GM19372 (cell line): Measurements from ENCODE around the gene EML4.
"Not testable (repeated sequence)": the region's sequence is repeated elsewhere in the genome, so short reads cannot be mapped to it uniquely, and the experiment has no call there.

ENCODE experiments used
- ATAC-seq: cut with Tn5 transposase; IDR thresholded peaks from one replicate; pipeline ENCODE4 v1.9.1; 2021; ENCODE audit warnings: mild to moderate bottlenecking, low read depth, moderate library complexity; ENCODE audit not compliant: unreplicated experiment

The EML4 gene

DNA sequence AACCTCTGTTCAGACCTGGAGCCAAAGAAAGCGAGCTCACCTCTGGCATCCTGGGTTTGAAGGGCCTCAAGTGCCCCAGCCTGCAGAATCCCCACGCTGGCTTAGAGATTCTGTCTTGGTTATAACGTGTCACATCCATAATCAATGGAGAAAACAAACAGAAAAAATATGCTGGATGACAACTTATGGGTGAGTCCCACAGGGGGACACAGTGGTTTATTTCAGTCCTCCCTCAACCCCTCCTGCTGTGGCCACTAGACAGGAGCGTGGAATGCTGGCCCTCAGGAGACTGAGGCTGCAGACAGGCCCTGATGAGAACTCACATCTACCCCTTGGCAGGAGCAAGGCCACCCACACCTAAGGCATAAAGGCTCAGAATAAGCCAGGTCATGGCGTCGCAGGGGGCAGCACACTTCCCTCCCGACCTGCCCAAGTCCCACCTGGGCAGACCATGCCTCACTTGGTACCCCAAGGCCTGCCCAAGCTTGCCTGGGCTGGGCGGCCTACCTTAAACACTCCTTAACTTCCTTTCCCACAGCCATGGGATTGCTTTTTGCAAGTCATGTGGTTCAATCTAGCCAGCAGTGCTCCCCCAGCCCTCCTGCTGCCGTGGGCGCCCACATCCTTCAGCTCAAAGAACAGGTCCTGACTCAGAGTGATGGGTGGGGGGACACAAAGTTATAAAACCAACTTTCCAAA is 171.9 kb downstream of the EML4 start:
- no peak for ATAC-seq

DNA sequence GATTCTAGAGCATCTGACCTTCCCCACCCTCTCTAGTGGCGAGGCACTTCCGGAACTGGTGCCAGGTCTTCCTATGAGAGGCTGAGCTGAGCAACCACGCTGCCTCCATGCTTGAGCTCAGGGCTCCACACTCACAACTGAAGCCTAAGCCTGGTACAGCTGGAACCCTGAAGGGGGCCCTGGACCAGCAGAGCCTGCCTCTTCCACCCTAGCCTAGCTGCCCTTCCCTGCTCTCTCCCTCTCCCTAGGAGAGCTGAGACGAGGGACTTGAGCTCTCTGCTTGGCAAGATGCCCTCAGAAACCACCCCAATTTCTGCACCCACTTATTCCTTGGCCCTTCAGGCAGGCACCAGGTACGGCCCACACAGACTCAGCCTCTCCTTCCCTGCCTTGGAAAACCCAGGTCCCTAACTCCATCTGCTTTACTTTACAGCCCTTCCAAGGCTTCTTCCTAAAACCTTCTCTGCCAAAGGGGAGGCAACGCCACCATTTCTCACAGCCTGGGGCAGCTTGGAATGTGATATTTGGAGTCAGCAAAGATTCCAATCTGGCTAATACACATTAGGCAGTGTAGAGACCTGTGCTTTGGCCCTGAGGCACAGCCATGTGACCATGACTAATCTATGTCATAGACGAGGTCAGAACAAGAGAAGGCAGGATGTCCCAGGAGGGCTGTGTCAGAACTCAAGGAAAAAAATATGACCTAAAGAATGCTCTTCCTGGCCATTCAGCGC is 173.1 kb downstream of the EML4 start:
- ATAC-seq = no peak

DNA sequence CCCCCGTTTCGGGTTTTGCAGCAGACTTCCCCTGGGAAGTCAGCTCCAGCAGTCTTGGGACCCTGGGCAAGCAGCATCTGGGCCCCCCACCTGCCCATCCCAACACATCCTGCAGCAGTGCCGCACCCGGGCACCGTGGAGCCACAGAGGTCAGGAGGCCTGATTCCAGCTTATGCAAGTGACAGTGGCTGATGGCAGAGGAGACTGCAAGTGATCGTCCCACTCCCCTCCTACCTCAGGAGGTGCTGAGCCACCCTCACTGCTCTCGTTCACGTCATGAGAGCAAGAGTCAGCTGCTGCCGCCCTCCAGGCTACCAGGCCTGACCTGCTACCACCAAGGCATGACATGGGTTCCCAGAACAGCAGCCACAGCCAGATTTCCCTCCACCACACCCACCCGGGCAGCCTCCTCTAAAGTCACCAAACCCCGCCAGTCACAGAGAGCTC is 173.7 kb downstream of the EML4 start:
- ATAC-seq = no peak

DNA sequence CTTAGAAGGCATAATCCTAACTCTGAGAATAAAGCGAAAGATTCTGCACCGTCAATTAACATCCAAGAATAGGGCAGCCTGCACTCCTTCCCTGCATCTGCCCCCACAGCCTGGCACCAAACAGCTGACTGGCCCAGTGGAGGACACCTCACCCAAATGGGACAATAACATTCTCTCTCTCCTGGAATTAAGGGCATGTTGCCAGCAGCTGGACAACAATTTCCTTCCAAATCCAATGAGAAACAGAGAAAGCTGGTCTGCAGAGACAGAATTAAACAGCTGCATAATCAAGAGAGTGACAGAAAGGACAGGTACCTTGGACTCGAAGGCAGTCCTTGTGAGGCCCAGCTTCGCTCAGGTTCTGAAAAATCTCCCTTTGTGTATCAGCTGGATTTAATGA is 176.8 kb downstream of the EML4 start:
- no peak for ATAC-seq

DNA sequence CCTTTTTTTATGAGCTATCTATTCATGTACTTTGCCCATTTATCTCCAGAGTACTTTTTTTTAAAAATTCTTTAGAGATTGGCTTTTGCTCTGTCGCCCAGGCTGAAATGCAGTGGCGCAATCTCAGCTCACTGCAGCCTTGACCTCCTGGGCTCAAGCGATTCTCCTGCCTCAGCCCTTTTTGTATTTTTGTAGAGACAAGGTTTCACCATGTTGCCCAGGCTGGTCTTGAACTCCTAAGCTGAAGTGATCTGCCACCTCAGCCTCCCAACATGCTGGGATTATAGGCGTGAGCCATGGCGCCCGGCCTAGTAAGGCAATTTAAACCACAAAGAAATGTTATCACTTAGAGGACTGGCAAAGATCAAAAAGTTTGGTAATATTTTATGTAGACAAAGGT is 177.7 kb downstream of the EML4 start:
- not testable (repeated sequence) for ATAC-seq

DNA sequence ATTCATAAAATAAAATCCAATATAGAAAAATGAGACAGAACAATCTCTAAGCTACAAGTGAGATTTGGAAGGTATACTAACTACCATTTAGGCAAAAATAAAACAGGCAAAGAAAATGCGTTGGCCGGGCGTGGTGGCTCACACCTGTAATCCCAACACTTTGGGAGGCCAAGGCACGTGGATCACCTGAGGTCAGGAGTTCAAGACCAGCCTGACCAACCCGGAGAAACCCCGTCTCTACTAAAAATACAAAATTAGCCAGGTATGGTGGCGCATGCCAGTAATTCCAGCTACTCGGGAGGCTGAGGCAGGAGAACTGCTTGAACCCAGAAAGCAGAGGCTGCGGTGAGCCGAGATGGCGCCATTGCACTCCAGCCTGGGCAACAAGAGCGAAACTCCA is 178.4 kb downstream of the EML4 start:
- not testable (repeated sequence) for ATAC-seq

DNA sequence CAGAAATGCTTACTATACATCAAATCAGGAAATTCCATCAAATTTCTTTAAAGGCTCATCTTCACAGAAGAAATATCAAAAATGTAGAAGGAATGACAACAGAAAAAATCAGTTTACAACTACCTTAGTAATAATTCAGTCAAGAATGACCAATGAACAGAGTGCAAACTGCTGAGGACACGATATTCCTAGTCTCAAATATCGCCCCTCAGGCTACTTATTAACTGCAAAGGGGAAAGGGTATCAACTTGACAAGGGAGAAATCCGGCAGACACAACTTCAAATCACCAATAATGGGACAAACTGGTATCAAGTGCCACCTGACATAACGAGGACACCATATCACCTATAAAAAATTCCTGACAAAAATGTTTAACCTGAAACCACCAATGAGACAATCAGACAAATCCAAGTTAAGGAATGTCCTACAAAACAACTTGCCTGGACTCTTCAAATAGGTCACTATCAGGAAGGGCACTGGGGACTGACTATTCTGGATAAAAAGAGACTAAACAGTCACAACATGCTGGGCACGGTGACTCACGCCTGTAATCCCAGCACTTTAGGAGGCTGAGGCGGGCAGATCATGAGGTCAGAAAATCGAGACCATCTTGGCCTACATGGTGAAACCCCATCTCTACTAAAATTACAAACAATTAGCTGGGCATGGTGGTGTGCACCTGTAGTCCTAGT is 179.1 kb downstream of the EML4 start:
- ATAC-seq = no peak

DNA sequence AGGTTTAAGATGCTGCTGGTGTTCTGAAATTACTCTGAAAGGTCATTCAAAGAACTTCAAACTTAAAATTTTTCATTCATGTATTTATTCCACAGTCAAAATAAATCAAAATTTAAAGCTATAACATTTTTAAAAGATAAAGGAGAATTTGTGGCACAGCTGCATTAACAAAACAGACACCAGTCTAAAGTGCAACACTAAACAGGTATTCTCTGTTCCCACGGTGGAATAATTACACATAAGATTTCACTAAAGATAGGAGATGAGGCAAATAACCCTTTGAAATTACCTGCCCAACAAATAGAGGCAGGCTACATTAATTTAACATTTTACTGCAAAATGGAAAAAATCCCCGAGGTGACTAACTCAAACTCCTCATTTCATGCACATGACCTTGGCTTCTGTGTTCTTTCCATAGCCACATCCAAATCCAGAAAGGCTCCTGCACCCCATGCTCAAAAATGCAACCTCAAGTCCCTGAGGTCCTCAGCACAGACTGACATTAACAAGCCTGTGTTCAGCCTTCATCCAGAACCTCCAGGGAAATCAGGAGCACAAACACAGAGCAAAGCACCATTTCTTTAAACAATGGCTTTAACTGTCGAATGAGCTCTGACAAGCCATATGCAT is 181.4 kb downstream of the EML4 start:
- ATAC-seq = no peak

DNA sequence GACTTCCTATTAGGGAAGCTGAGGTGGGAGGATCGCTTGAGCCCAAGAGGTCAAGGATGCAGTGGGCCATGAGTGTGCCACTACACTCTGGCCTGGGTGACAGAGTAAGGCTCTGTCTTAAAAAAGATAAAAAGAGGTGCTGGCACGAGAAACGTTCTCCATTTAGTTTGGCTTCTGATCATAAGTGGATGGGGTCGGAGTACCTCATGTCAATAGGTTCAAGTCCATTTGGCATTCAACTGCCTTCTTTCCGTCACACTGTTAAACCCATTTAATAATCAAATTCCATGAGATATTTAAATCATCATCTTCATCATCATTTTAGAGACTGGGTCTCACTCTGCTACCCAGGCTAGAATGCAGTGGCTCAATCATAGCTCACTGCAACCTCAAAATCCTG is 182.7 kb downstream of the EML4 start:
- ATAC-seq = no peak

DNA sequence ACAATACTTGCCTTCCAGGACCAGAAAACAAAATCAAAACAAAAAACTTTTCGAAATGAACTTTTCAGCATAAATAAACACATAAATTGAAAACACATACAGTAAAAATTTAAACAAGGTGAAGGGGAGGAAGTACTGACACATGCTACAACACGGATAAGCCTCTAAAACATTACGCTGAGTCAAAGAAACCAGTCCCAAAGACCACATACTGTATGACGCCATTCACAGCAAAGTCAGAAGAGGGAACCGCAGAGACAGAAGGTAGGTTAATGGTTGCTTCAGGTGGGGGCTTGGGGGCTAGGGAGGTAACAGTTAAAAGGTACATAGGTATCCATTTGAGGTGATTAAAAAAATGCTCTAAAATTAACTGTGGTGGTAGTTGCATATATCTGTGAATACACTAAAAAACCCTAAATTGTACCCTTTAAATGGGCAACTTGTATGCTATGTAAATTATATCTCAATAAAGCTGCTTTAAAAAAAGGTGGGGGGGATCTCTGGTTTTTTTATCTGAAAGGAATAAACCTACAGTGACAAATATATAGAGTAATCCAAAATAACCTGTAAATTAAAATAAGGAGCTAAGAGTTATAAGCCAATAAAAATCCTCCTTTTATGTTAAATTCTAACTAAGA is 184.8 kb downstream of the EML4 start:
- ATAC-seq = no peak

DNA sequence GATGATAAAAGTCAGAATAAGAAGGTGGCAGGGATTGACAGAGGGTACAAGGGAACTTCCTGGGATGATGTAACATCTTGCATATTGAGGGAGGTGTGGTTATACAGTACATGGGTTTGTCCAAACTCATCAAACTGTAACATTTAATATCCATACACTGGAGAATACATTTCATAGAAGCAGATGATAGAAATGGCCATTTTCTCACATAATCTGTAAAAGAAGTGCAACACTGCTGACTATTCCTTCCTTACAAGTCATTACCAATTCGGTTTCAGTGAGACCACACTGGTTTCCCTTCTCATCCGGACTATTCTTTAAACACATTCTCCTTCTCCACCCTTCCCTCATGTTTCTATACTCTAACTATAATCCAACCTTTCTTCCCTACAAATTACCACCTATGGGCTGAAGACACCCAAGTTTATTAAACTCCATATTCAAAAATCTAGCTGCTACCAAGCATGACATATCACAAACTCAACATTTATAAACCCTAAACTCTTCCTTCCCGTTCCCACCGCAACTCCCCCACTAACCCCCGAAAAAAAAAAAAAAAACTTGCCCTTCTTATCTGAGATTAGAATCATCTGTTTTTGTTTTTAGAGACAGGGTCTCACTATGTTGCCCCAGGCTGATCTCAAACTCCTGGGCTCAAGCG is 190.3 kb downstream of the EML4 start:
- ATAC-seq = no peak

DNA sequence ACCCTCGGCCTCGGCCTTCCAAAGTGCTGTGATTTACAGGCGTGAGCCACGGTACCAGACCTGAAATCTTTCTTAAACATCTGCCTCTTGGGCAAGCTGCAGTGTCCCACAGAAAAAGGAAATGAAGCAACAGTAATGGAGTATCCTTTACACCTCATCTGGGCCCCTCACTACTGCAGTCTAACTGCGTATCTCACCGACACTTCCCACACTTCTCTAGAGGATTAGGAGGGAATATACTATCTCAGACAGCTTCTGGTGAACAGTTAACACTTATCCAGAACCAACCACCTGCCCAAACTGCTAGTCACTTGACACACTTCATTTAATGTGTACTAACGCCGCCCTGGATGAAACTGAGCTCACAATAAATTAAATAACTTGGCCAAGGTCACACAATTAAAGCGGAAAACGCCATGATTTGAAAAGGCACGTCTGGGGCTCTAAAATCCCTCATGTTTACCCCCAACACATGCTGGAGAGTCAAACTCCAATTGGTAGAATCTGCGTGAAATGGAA is 190.9 kb downstream of the EML4 start:
- no peak for ATAC-seq

DNA sequence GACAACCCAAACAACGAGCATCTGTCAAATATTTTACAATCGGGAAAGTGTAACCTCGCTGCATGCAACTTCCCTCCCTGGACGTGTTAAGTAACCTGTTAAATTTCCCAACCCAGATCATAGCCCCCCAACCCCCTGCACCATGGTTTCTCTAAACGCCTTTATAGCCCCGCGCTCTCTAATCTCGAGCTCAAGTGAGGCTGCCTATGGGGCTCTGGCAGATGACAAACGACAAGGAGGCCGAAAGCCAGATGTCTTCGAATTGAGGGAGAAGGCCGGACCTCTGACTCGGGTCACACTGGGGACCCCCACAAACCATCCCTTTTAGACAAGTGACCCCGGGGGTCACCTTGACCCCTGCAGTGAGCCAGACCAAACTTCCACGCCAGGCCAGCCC is 191.3 kb downstream of the EML4 start:
- ATAC-seq = no peak

DNA sequence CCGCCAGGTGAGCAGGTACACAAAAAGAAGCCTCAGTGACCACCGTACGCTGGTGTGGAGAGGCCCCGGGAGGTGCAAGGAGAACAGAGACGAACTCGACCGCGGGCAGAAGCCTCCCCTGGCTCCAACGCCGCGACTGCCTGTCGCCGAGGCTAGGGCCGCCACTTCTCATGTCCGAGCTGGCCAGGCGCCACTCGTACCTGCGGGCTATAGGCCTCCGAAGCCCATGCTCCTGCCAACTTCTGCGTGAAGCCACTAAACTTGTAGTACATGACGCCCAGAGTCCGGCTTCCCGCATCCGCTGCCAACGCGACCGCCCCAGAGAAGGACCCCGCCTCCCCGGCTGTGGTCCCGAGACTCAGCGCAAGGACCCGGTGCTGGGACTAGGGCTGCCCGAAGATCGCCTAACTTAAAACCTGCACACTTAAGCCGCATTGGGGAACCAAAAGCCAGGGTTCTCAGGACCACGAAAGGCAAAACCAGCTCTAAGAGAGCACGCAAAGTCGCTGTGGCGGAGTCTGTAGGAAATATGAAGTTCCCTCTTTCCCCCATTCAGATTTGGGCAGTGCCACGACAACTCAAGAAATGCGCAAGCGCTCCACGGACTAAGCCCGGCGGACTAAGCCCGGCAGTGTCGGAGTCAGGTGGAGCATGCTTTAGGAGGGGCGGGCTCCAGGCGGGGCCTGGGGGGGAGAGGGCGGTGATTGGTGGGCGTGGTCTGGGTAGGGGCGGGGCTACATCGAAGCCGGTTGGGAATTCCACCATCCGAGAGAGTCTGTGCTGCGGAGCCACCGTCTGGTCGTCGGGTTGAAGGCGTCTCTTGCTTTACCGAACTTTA is 192.0 kb downstream of the EML4 start, which contains the start of gene COX7A2L:
TSS of gene COX7A2L (minus strand) at position 328 of the 838 bp plus-strand sequence. CDS start at position 272, 56 bp downstream.
- ATAC-seq = peak; percentile 89

DNA sequence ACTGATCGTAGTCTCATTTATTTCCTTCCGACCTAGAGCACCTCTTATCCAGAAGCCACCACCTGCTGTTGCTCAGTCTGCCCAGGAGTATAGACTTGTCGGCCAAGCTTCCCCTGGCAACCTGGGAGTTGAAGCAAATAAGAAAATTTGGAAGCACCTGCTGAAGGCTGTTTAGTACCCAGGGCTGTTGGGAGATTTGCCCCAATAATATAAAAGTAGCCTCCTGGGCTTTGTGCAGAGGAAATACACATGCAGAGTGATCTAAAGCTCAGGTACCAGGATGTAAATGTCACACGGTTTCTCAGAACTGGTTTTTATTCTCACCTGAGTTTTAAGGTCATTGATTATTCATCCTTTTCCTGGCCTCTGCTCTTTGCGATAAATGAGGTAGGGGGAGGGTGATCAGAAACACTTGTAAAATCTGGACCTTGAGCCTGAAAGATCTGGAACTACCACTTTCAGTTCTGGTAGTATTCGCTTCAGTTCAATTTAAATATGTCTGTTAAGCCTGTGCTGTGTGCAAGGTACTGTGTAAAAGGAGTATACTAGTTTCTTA is 192.7 kb downstream of the EML4 start:
- no peak for ATAC-seq

DNA sequence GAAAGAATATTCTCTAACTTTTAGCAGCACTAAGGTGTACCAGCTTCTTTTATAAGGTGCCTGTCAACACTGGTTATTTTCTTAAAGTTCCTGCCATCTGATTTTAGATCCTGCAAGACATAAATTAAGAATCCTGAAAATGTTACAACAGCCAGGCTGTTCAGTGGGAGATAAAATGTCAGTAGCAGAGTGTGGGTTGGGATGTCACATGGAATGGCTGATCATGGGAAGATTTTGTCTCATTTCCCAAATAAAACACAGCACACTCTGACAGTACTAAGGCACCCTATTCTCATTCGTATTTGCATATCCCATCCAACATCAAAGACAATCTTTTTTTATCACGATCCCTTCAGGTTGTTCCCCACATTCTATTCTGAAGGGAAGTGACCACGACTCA is 194.3 kb downstream of the EML4 start:
- ATAC-seq = no peak

DNA sequence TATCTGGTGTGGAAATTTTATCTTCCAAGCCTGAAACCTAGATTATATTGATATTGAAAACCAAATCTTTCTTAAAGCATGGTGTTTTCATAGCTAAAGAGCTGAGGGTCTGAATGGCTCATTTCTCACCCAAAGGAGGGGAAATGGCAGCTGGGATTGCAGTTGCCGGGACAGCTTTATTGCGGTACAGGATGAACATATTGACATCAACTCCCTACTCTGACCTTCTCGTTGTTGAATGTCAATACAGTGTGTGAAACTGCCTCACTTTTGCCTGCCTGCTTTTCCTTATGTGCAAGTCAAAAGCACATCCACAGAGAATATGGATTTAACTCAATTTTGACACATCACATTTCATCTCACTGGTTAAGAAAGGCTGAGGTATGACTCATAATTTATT is 195.5 kb downstream of the EML4 start:
- ATAC-seq = no peak

DNA sequence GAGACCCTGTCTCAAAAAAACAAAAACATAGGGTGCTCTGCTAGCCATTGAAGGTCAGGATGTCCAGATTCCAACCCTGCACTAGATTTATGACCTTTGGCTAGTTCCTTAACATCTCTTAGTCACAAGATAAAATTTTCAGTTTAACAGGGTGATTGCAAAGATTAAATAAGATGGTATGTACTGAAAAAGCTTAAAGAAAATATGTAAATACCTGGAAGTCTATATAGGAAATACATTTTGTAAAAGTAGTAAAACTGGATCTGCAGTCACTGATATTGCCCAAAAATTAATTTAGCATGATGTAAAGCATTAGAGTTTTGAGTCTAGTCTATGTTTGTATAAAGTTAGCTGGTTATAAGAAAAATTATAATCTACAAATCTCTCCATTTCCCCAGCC is 197.3 kb downstream of the EML4 start:
- ATAC-seq = no peak

DNA sequence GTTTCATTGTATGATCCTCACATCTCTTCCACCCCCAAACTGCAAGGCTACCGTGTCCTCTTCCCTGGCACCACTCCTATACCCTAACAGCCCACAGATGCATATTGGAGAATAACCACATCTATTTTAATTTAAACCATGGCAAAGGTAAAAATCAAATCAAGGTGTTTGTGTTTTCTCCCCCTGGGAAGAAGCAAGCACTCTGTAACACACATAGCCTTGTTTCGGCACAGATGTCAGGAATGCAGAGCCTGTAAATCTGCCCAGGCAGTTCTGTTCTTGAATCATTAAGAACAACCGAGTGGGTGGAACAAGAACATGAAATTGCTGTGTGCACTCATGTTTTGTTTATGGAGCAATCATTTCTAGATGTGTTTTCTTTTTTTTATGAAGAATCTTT is 198.7 kb downstream of the EML4 start:
- ATAC-seq = no peak
